Neural cell (in vitro differentiated cells): ENCODE results near the gene LILRB5. TPM values are rescaled to one million over a fixed set of nuclear protein-coding genes. Genes with fewer than 3 reads are reported as not detected.

Source experiments
- H2AFZ ChIP-seq: fragments of 200-600, 300-800 bp; sonication (generic), shearing (Covaris generic); 2 replicates; pipeline ENCODE4 v1.6.0; 2014; ENCODE audit warnings: low read depth, mild to moderate bottlenecking, antibody characterized with exemption, low read length, moderate library complexity
- H3F3A ChIP-seq: fragments of 200-600 bp; shearing (Covaris generic); 2 replicates; pipeline ENCODE4 v1.6.1; 2016; ENCODE audit warnings: mild to moderate bottlenecking, moderate library complexity, mixed read lengths, antibody characterized with exemption, low read length; ENCODE audit not compliant: insufficient read depth, poor library complexity, severe bottlenecking
- H3K27ac ChIP-seq: fragments of 200-600, 300-800 bp; sonication (generic), shearing (Covaris generic); 2 replicates; pipeline ENCODE4 v1.5.1; 2014; ENCODE audit warnings: mild to moderate bottlenecking, low read length, moderate library complexity
- H3K27me3 ChIP-seq: fragments of 300-800, 200-600 bp; sonication (generic), shearing (Covaris generic); 2 replicates; pipeline ENCODE4 v1.6.0; 2014; ENCODE audit warnings: mild to moderate bottlenecking, low read depth, low read length, moderate library complexity; ENCODE audit not compliant: insufficient read depth
- H3K36me3 ChIP-seq: fragments of 300-800, 200-600 bp; sonication (generic), shearing (Covaris generic); 2 replicates; pipeline ENCODE4 v1.5.1; 2014; ENCODE audit warnings: mild to moderate bottlenecking, antibody characterized with exemption, low read length, moderate library complexity; ENCODE audit not compliant: insufficient read depth
- H3K4me2 ChIP-seq: fragments of 300-800, 200-600 bp; sonication (generic), shearing (Covaris generic); 2 replicates; pipeline ENCODE4 v1.6.0; 2014; ENCODE audit warnings: mild to moderate bottlenecking, low read length
- H3K4me3 ChIP-seq: fragments of 300-800, 200-600 bp; sonication (generic), shearing (Covaris generic); 2 replicates; pipeline ENCODE4 v1.5.1; 2014; ENCODE audit warnings: mild to moderate bottlenecking, low read length, moderate library complexity
- H3K79me2 ChIP-seq: fragments of 200-600 bp; shearing (Covaris generic); replicated peaks from 2 replicates; pipeline ENCODE4 v1.6.0; 2014; ENCODE audit warnings: mild to moderate bottlenecking, low read length, moderate library complexity; ENCODE audit not compliant: insufficient read depth
- H3K9ac ChIP-seq: fragments of 300-800, 200-600 bp; sonication (generic), shearing (Covaris generic); 2 replicates; pipeline ENCODE4 v1.6.1; 2016; ENCODE audit warnings: mild to moderate bottlenecking, low read length, mixed read lengths
- H3K9me2 ChIP-seq: fragments of 200-600 bp; shearing (Covaris generic); 2 replicates; pipeline ENCODE4 v1.6.1; 2016; ENCODE audit warnings: mild to moderate bottlenecking, low read length, mixed read lengths; ENCODE audit not compliant: insufficient read depth
- H3K9me3 ChIP-seq: fragments of 200-600, 300-800 bp; sonication (generic), shearing (Covaris generic); 2 replicates; pipeline ENCODE4 v1.6.1; 2016; ENCODE audit warnings: mild to moderate bottlenecking, mixed run types, low read length, moderate library complexity, mixed read lengths
- H4K20me1 ChIP-seq: fragments of 200-600 bp; shearing (Covaris generic); 2 replicates; pipeline ENCODE4 v1.6.1; 2016; ENCODE audit warnings: mild to moderate bottlenecking, mixed run types; ENCODE audit not compliant: insufficient read depth
- CTCF ChIP-seq: fragments of 450-650 bp; IDR thresholded peaks from 2 replicates; pipeline ENCODE4 v1.5.1; 2014; ENCODE audit warnings: antibody characterized with exemption, mild to moderate bottlenecking, moderate library complexity; ENCODE audit not compliant: poor library complexity, severe bottlenecking
- EP300 ChIP-seq: fragments of 450-650 bp; conservative IDR thresholded peaks from 2 replicates; pipeline ENCODE4 v1.6.1; 2014; ENCODE audit warnings: antibody characterized with exemption, mild to moderate bottlenecking, moderate library complexity; ENCODE audit not compliant: poor library complexity, severe bottlenecking
- EZH2 ChIP-seq: fragments of 200-600, 300-800 bp; shearing (Covaris generic), sonication (generic); IDR thresholded peaks from 2 replicates; pipeline ENCODE4 v1.6.1; 2014; ENCODE audit warnings: antibody characterized with exemption, low read length, borderline replicate concordance, mild to moderate bottlenecking; ENCODE audit not compliant: insufficient read depth, poor library complexity, severe bottlenecking
- MXI1 ChIP-seq: fragments of 450-650 bp; conservative IDR thresholded peaks from 2 replicates; pipeline ENCODE4 v1.6.1; 2014; ENCODE audit warnings: antibody characterized with exemption, mild to moderate bottlenecking; ENCODE audit not compliant: poor library complexity, severe bottlenecking
- POLR2AphosphoS5 ChIP-seq: IDR thresholded peaks from 2 replicates; pipeline ENCODE4 v1.6.1; 2012
- RAD21 ChIP-seq: fragments of 450-650 bp; conservative IDR thresholded peaks from 2 replicates; pipeline ENCODE4 v1.6.1; 2014; ENCODE audit warnings: antibody characterized with exemption, mild to moderate bottlenecking, moderate library complexity
- REST ChIP-seq: IDR thresholded peaks from 2 replicates; pipeline ENCODE4 v1.6.1; 2012; ENCODE audit warnings: borderline replicate concordance
- SMC3 ChIP-seq: fragments of 450-650 bp; conservative IDR thresholded peaks from 2 replicates; pipeline ENCODE4 v1.6.1; 2014; ENCODE audit warnings: antibody characterized with exemption, mild to moderate bottlenecking, moderate library complexity; ENCODE audit not compliant: poor library complexity
- TAF1 ChIP-seq: IDR thresholded peaks from 2 replicates; pipeline ENCODE4 v1.6.1; 2012; ENCODE audit warnings: low read depth
- polyA plus RNA-seq: library from polyadenylated mRNA; depleted of rRNA; stranded (reverse); fragments of >200 nt; gene quantifications from 2 replicates; pipeline ENCODE4 v1.2.3, GENCODE V29; 2014

The LILRB5 gene
- polyA plus RNA-seq, 1 donor from 2014 or later: not detected

GRCh38 chr19:54299126-54299498 lies 42.0 kb upstream of the LILRB5 start:
- H3K9me2 ChIP-seq: no peaks in the 10 kb centered on the region
- H3F3A ChIP-seq: no peaks in the 10 kb centered on the region
- H2AFZ ChIP-seq: no peak overlapping the region
- no peak overlapping the region for H3K4me3 ChIP-seq
- H3K79me2 ChIP-seq: no peaks in the 10 kb centered on the region
- H3K36me3 ChIP-seq: no peaks in the 10 kb centered on the region
- no peak overlapping the region for H3K27ac ChIP-seq
- no peak overlapping the region for H3K4me2 ChIP-seq
- TF ChIP-seq RAD21 (no peak), POLR2AphosphoS5 (no peak), TAF1 (no peak), CTCF (no peak), SMC3 (no peak), EP300 (no peak), REST (no peak), EZH2 (no peak), MXI1 (no peak)
- H4K20me1 ChIP-seq: no peaks in the 10 kb centered on the region
- H3K9me3 ChIP-seq: no peaks in the 10 kb centered on the region
- no peak overlapping the region for H3K9ac ChIP-seq
- H3K27me3 ChIP-seq: no peaks in the 10 kb centered on the region

- Histone ChIP-seq H3K9ac (no peak overlapping the region), H3K36me3 (no peaks in the 10 kb centered on the region), H3K9me3 (no peaks in the 10 kb centered on the region), H3F3A (no peaks in the 10 kb centered on the region), H3K27ac (no peak overlapping the region), H2AFZ (no peak overlapping the region), H3K4me2 (no peak overlapping the region), H4K20me1 (no peaks in the 10 kb centered on the region), H3K27me3 (no peaks in the 10 kb centered on the region), H3K9me2 (no peaks in the 10 kb centered on the region), H3K4me3 (no peak overlapping the region), H3K79me2 (no peaks in the 10 kb centered on the region)
- TF ChIP-seq MXI1 (no peak), SMC3 (no peak), RAD21 (no peak), TAF1 (no peak), REST (no peak), POLR2AphosphoS5 (no peak), EP300 (no peak), EZH2 (no peak), CTCF (no peak)
These were observed 41.5 kb upstream of the LILRB5 start for GRCh38 chr19:54298357-54299125.
